ENCODE results near the gene RIPOR2. TPM values are rescaled to one million over a fixed set of nuclear protein-coding genes. Genes with fewer than 3 reads are reported as not detected.

The RIPOR2 gene
- total RNA-seq, 1 donor from 2014 or later: 28.2 TPM

DNA sequence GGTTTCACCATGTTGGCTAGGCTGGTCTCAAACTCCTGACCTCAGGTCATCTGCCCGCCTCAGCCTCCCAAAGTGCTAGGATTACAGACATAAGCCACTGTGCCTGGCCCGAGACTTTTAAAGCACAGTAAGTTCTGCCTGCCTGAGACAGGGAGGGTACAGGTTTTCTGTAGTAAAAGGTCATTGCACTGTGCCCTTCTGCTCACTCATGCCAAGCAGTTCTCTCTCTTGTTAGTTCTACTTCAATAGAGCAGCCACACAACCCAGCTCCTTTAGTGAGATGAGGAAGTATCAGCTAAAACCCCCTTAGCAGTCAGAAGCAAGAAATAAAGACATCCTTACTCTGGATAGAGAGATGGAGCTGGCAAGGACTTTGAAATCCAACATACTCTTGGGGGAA, 84.7 kb downstream of the RIPOR2 start:
- no peak for DNase-seq (ENCODE audit: low spot score)

DNA sequence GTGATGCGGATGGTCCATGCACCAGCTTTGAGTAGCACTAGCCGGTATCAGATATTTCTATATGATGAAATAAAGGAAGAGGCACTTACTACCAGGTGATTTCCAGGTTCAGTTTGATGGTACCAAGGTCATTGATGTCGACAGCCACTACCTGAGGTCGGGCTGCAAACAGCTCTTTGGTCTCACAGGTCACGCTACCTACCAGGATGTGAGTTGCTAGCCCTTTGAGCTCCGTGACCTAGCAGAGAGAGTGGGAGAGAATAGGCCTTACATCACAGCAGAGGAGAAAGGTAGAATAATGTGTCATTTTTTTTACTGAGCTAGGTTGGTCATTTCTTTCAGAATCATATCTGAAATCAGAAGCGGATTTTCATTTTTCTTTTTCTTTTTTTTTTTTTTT, 86.0 kb downstream of the RIPOR2 start:
- DNase-seq (ENCODE audit: low spot score): no peak

DNA sequence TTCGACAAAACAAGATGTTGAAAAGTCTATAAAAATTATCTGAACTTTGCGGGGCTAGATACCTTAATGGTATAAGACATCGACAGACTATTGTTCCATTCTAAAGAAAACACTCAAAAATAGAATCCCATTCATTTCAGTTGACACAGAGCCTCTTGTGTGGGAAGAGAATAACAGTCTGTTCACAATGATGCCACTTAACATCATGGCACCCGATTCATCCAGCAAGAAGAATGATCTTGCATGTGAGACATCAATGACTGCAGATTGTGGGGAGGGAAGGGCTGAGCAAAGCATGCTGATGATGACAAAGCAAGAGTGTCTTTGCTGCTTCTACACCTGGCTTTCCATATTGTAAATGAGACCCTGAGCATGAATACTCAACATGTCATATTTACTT, 87.3 kb downstream of the RIPOR2 start:
- no peak for DNase-seq (ENCODE audit: low spot score)

DNA sequence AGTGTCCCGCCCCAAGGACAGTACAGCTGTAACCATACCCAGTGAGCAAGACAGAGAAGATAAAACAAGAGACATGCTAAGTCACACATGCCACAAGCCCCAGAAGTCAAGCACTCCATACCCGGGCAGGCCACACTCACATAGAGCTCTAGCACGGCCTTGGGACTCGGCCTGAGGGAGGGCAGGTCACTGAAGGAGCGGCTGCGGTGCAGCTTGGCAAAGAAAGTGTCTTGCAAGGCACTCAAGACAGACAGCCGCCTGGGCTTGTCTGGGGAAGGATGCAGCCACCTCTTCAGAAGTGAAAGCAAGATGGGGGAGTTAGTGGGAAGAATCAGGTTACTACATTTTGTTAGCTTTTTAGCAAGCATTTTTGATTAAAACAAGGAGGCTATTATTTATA, 88.4 kb downstream of the RIPOR2 start:
- DNase-seq (ENCODE audit: low spot score): no peak

DNA sequence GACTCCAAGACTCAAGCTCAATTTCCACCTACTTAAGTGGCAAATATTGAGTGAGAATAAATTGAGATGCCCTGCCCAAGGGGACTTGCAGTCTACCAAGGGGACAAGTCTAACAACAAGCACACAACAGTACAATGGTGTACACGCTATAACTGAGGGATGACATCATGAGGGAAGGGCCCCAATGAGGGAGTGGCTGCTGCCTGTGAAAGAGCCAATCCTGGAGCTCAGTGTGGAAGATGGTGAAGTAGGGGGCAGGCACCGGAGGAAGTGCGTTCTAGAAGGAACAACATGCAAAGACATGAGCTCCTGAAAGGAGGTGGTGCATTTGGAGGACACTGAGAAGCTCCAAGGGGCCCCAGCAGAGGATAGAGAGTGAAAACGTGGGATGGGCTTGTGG, 90.2 kb downstream of the RIPOR2 start:
- no peak for DNase-seq (ENCODE audit: low spot score)

DNA sequence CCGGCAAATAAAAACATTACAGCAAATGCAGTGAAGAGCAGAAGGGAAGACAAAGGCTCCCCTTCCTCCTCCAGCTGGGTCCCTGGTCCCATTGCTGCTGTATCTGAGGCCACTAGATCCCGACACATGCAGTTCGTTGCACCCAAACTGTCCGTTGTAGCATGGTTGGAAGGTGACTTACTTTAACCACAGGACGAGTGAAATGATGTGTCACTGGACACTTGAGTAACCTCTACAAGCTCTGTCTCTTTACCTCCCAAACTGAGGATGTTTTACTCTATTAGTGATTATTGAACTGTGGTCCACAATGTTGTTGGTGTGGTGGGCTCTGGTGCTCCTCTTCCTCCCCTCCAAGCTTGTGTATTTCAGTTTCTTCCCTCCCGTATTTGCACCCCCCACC, 90.9 kb downstream of the RIPOR2 start:
- DNase-seq (ENCODE audit: low spot score): no peak

DNA sequence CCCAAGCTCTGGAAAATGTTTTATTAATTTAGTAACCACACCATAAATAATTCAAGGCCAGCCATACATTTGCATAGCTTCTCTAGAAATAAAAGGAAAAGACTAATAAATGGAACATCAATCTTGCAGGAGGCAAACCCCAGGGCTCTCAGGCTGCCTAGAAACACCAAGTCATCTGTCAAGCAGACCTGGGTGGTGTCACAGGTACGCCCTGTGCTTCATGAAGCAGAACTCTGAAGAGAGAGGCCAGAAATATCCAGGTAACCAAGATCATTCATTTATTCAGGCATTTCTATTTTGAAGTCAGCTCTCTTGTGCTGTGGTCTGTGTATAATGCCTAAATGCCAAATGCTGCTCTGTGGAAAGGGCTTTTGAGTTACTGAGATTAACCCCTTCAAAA, 91.7 kb downstream of the RIPOR2 start:
- no peak for DNase-seq (ENCODE audit: low spot score)

DNA sequence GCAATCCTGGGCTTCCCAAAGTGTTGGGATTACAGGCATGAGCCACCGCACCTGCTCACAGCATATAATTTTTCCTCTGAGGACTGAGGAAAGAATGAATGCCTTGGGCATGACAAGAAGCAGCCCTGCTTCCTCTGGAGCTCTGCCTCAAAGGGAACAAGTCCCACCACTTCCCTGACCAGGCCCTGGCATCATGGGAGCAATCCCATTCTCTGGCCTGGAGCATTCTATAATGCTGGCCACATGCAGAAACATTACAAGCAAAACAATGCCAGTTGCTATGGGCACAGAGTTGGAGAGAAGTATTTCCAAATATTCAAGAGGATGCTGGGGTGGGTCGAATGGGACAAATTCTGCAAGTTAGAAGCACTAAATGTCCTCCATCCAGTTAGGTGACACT, 95.6 kb downstream of the RIPOR2 start:
- DNase-seq (ENCODE audit: low spot score): no peak

DNA sequence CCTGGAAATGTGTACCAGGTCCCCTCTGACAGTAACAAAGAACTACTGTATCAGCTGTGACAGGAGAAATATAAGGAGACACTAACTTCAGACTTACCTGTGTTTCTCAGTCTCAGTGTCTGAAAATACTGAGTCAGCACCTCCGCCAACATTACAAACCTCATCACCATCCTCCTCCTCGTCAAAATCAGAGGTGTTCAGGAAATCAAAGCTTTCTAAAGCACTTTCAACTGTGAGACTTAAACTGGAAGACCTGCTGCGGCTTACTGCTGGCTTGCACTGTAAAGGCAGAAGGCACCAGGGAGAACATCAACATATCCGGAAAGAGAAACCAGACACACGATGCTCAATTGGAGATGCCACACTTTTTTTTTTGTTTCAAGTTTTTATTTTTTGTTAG, 96.8 kb downstream of the RIPOR2 start:
- DNase-seq (ENCODE audit: low spot score): no peak

DNA sequence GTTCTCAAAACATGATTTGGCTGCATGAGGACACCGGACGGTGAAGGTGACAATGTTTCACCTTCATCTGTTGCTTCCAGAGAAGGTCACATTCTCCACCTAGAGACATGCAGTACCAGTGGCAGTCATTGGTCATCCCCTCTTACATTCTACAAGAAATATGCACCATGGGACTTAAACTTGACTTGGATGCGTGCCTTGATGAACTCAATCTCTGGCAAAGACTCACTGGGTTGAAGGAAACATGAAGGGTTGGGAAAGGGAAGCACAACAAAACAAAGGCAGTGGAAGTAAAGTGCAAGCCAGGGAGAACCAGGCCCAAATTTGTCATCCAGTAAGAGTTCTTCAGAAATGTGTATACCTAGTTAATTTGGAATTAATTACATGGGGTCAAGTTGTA, 97.7 kb downstream of the RIPOR2 start:
- no peak for DNase-seq (ENCODE audit: low spot score)

DNA sequence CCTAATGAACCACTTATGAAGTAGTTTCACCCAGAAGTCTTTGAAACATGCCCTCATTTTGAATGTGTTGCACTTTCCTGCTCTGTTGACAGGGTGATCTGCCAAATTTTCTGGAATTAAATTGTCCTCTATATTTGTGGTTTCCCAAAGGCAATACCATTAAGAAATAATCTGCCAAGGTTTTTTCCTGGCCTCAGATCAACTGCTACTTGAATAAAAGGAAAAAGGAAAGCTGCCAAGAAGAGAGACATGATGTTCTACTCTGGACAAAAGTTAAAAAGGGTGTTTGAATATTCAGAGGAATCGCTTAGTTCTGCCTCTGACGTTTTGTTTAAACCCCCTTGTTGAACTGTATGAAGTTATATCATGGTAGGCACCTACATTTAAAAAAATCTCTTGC, 99.7 kb downstream of the RIPOR2 start:
- DNase-seq (ENCODE audit: low spot score): no peak

DNA sequence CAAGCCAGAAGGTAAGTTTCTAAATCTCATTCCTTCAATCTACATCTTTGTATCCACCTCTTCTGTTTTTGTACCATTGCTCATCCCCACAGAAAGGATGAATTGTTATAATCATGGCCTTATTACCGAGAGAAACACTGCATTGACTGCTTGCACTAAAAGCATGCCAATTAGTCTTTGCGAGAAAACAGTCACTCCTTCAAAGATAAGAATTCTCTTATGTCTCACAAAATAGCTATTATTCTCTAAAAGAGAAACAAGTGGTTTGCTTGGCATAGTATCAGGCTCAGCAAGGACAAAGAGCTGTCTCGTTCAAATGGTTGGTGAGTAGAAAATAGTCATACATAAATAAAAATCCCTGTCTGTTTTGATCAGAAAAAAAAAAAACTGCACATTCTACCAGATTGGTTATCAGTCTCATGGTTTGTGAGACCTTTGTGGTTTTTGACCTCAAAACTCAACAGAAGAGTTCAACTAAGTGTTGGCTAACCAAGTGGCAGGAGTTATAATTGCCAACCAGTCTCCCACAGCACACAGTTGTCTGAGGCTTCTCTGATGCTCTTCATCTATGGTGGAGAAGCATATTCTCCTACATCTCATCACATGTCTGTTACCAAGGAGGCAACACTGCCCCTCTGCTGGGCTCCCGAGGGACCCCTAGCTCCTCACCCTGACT, 101.9 kb downstream of the RIPOR2 start:
- no peak for DNase-seq (ENCODE audit: low spot score)

DNA sequence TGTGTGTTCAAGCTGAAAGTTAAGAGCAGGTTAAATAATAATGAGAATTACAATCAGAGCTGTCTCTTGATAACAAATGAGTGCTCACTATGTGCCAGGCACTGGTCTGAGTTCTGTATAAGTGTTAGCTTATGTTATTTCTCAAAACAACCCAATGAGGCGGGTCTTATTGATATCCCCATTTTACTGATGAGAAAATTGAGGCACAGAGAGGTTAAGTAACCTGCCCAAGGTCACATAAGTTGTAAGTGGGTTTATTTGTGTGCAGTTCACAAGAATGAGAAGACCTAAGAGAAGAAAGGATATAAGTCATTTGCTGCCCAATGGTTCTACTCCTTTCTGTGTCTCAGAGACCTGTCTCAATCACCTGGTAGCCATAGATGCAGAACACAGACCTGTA, 103.0 kb downstream of the RIPOR2 start:
- DNase-seq (ENCODE audit: low spot score): no peak

DNA sequence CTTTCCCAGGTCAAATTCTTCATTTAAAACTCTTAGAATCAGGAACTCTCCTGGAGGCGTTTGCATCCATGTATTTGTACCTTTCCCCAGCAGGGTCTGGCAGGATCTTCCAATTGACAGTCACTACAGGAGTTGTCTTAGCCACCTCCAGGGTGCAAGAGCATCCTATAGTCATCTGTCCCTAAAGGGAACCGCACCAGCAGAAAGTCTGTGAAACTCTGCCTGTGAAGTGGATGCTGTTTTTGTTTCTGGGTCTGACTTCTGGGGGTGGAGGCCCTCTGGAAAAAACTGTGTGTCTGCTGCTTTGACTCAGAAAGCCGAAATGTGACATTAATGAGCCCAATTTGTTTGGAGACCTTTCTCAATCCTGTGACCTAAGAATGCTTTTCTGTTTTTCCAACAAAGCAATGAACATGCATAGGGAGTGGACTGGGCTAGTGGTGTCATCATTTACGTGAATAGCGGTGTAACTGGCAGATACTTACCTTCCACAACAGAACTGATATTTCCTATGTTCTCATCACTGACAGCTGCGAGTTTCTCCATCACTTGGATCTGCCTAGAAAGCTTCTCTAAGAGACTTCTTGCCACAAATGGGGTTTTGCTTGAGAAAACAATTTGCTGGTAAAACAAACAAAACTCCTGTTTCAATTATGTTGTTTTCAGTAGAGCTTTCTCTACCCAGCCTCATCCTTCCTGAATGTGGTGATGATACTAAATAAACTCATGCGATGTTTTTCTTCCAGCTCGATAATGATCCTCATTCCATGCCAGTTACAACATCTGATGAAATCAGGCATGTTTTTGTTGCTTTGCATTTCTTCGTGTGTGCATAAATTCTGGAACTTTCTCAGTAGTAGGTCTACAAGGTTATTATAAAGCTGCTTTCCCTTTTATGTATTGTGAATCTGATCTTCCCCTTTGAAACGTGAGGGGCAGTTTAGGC, 103.7 kb downstream of the RIPOR2 start:
- DNase-seq (ENCODE audit: low spot score): no peak

DNA sequence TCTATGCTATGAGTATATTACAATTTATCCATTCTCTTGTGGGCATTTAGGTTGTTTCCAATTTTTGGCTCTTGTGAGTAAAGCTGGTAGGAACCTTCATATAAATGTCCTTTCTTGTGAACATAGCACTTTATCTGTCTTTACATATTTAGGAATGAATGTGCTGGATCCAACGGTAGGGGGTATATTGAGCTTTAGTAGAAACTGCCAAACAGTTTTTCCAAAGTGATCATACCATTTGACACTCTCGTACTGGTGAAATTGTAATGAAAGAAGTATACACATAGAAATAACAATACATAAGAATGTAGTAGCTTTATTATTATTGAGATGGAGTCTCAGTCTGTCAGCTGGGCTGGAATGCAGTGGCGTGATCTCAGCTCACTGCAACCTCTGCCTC, 106.1 kb downstream of the RIPOR2 start:
- DNase-seq (ENCODE audit: low spot score): no peak

DNA sequence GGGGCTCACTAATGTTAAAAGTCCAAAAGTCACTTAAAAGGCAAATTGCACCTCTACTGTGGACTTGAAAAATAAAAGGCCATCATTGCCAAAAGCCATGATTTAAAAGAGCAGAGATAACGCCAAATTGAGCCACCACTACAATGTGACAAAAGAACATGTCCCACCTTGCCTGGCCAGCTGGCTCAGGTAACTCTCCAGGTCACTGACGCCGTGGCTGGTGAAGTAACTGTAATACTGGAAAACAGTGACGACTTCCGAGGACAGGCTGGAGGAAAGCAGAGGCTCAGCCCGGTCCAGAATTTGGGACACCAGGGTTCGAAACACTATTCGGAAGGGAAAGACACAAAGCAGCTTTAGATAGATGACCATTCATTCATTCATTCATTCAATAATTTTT, 107.8 kb downstream of the RIPOR2 start:
- no peak for DNase-seq (ENCODE audit: low spot score)

DNA sequence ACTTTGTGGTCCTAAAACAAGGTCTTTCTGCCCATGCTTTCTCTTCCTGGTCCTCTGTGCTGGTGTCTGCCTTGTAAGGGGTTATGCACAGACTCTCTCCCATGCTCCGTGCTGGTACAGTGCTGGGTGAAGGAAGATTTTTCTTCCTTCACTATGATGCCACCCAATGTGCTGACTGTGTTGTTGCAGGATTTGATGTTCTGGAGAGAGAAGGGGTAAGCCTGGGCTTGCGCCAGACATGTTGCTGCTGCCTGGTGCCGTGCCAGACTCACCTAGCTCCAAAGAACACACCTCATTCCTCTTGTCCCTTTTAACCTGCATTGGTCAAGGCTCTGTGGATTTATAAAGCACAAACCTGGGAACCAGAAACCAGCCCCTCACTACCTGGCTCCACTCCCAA, 108.6 kb downstream of the RIPOR2 start:
- no peak for DNase-seq (ENCODE audit: low spot score)

DNA sequence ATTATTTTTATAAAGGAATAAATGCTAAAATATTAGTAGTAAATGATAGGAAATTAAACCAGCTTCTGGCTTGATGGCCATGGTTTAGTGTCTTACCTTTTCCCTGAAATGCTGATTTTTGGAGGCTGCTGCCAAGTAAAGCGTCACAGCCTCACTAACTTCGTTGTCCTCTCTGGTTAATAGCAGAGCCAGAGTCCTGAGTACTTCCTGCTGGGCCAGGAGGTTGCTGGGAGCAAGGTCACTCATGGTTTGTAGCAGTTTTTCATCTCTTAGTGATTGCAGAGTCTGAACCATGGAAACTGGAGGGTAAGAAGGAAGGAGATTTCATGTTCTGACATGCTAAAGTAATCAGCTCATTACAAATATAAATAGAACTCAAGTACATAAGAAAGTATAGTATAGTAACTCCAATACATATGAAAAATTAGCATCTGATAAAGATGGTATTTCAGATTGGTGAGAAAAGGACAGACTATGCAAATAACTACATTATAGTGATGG, 110.6 kb downstream of the RIPOR2 start:
- no peak for DNase-seq (ENCODE audit: low spot score)

DNA sequence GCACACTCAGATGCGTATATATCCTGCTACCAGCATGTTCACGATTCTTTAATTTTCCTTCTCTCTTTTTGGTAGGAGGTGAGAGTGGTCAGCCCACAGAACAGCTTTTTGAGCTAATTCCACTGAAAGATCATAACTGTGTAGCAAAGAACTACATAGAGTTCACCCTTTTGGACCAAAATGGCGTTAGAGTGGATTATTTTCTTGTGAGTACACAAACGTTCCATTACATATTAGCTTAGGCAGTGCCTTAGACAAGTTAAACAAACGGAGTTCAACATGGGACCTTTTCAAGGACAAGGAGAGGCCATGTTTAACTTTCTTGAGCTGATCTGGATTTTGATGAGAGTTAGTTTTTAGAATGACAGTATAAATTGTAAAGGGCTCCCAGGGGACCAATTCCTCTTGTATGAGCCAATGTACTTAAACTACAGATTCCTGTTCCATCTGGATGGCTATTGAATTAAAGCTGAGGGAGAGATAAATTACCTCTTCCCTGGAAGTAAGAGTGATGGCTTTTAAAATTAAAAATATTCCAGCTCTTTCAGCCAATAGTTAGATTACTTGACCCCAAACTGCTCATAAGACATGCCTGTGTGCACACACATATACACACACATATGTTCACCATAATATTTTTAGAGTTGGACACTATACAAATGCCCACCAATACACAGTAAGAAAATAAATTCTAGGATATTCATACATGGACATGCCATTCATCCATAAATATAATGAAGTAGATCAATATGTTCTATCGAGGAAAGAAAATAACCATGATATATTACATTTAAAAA, 111.4 kb downstream of the RIPOR2 start:
- no peak for DNase-seq (ENCODE audit: low spot score)

DNA sequence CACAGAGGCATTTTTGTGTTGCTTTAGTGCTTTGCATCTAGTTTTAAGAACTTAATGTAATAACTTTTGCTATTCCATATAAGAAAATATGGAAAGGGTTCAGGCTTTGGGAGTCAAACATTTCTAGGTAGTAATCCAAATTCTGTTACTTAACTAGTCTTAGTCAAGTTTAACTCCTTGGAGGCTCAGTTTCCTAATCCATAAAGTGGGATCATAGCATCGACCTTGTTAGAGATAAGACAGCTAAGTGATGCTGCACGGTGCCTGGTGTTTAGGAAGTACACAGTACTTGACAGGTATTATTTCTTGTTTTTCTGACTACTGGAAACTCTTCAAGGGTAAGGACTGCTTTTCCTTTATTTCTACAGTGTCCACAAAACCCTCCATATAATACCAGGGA, 112.6 kb downstream of the RIPOR2 start:
- DNase-seq (ENCODE audit: low spot score): no peak

DNA sequence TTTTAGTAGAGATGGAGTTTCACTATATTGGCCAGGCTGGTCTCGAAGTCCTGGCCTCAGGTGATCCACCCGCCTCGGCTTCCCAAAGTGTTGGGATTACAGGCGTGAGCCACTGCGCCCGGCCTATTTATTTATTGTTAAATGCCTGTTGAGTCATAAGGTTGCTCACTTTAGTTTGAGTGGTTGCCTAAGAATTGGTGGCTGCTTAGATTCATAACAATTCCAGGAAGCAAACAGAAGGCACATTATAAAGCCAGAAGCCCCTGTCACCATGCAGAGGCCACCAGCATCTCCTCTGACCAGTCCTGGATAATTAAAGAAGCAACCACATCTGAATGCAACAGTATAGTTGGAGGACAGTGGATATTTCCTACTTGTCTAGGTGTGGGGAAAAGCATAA, 113.1 kb downstream of the RIPOR2 start:
- no peak for DNase-seq (ENCODE audit: low spot score)
